Right lobe of liver (tissue), 4 donors: Measurements from ENCODE around the gene SLC39A2.

Source experiments
- CTCF ChIP-seq, 4 donors: fragments of 200-600 bp in 3 of 4; fragments of 450-650 bp in 1 of 4; IDR thresholded peaks; one replicate each; pipeline versions ENCODE4 v1.5.1 to v1.8.0; 2016 to 2022; ENCODE audit warnings: antibody characterized with exemption in 4 of 4, mild to moderate bottlenecking in 2 of 4
- POLR2A ChIP-seq: fragments of 450-650 bp; IDR thresholded peaks from one replicate; pipeline ENCODE4 v1.6.1; 2017; ENCODE audit warnings: antibody characterized with exemption, mild to moderate bottlenecking
- donor health status: DM: no; HTN: no; CAD: no.
- donor health status: DM: no; HTN: no; CAD: no.
- donor health status: DM: no; HTN: yes; CAD: no.

DNA sequence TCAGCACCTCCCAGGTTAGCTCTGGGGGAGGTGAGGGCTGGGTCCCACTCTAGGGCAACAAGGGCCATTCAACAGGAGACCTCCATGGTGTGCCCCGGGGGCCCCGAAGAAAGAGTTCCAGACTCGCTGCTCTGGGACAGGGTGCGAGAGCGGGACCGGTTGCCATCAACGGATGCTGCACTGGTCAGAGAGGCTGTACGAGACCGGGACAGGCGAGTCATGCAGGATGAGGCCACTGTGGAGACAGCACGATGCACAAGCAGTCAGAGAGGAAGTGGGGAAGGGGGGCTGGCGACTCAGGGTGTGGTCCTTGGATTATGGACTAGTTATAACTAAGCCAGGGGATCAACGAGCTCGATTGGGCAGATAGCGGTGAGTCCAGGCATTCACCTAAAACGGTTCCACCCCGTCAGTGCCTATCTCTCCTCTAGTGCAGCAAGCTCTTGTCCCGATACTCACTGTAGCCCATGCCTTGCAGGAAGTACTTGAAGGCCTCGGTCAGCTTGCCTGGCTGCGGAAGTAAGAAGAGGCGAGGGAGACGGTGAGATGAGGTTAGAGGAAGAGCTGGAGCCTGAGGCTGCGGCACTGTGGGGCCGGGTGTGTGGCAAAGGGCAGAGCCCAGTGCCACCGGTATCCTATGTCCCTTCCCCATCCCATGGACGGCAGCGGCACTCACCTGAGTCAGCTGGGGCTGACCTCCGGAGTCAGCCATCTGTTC is 18.6 kb downstream of the SLC39A2 start:
- TF ChIP-seq POLR2A (no peak), CTCF (IDR thresholded peaks at IDR 0.05) (no peak)
